ENCODE measurements around the gene RAD9A.

The RAD9A gene

GRCh38 chr11:67375320-67376055 lies 16.3 kb upstream of the RAD9A start:
- DNase-seq = no peak

GRCh38 chr11:67376063-67376820 lies 15.5 kb upstream of the RAD9A start:
- no peak for DNase-seq

GRCh38 chr11:67376873-67377808 lies 14.6 kb upstream of the RAD9A start:
- no peak for DNase-seq

DNA sequence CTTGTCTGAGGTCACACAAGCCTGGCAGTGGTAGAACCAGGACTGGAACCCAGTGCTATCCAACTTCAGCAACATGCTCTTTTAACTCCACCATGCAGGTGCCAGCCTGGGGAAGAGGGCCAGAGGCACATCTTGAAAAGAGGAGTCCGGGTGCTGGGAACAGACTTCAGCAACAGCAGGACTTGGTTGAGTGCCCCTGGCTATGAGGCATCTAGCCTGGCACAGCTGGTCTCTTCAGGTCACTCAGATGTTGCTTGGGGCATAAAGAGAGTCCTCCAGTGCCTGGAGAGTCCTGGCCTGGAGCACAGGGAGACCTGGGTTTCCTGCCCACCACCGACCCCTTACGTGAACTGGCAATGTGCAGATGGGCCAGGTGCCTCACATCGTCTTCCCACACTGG lies 13.2 kb upstream of the RAD9A start:
- DNase-seq = no peak

DNA sequence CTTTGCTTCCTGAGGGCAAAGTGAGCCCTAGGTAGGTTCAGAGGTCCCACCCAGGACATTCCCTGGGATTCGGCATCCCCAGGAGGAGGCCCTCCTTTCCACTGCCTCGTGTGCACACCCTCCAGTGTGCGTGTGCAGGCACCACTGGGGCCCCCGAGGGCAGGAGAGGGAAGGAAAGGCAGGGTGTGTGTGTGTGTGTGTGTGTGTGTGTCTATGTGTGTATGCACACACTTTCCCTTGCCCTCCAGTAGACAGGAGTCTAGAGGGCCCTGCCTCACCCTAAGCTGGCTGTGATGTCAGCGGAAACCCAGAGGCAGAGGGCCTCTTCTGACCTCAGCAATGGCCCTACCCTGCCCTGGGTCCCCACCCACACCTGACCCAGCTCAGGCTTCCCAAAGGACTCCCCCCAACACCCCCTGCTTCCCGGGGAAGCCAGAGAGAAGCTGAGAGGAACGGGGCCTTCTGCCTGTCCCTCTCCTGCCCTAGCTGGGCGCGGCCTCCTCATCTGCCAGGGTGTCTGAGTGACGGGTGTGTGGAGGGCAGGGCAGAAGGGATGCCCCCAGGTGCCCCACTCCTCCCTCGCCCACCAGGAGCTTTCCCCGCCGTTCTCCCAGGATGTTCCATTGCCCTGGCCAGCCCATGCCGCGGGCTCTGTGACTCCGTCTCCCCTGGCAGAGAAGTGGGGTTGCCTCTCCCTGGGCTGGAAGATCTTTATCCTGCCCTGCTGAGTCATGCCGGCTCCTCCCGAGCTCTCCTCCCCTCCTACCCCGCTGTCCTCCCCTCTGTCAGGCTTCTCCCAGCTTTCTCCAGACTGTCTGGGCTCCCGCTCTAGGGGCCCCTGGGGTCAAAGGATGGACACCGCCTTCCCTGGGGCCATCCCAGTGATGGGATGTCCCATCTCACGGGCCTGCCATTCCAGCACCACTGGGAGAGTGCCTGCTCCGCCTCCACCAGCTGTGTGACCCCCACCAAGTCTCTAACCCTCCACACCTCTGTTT lies 12.4 kb upstream of the RAD9A start:
- no peak for DNase-seq

DNA sequence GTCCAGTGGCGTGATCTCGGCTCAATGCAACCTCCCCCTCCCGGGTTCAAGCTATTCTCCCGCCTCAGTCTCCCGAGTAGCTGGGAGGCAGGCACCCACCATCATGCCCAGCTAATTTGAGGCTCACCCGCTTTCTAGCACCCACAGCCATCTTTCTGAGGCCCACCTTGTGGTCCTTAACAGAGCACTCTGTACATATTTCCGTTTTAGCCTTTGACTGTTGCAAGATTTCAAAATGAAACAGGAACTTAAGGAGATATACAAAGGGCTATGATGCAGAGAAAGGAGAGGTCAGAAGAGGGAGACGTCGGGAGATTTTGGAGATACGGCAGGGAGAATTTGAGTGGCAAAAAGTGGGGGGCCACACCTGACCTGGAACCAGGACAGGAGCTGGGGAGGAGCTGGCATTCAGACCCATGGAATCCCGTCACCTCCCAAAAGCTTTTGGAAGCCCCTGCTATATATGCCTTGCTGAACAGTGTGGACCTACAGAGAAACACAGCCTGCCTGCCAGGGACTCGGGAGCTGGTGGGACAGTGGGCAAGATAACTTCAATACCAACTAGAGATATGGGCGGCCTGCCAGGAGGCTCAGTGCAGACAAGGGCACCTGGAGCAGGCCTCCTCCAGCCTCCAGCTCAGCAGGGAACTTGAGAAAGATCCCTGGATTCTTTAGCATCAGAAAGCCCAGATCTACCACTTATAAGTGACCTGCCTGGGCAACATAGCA lies 10.4 kb upstream of the RAD9A start:
- DNase-seq = no peak

- peak; percentile 77 for DNase-seq
Measured at GRCh38 chr11:67382276-67383136, 9.3 kb upstream of the RAD9A start.

GRCh38 chr11:67384851-67385366 lies 6.9 kb upstream of the RAD9A start:
- no peak for DNase-seq

DNA sequence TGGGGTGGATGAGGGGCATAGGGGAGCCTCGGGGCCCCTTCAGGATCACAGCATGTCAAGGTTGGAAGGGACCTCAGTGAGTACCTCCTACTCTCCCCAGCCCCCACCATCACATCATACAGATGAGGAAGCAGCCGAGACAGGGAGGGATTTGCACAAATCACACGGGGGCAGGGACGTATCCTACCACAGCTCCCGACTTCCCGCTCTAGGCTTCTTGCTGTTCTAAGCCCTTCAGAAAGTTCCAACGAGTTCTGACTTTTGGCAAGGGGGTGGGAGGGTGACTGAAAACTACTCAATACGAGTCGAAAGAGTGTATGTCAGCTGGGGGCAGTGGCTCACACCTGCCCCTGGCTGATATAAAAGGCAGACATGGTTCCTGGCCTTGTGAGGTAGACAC lies 4.7 kb upstream of the RAD9A start:
- no peak for DNase-seq

GRCh38 chr11:67387518-67387917 lies 4.3 kb upstream of the RAD9A start:
- DNase-seq = no peak

DNA sequence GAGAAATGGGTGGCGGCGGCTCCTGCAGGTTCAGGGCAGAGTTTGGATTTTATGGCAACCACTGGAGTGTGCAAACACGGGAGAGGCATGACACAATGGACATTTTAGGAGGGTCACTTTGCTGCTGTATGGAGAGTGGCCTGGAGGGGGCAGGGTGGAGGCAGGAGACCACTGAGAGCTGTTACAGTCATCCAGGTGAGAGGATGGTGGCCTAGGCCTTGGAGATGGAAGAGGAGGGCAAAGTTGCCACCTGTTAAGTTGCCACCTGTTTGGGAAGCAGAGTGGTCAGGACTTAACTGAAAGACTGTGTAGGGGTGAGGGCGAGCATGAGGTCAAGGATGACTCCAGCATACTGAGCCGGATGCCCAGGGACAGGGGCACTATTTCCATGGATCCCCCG lies 2.3 kb upstream of the RAD9A start:
- DNase-seq = peak; percentile 46 to 51

DNA sequence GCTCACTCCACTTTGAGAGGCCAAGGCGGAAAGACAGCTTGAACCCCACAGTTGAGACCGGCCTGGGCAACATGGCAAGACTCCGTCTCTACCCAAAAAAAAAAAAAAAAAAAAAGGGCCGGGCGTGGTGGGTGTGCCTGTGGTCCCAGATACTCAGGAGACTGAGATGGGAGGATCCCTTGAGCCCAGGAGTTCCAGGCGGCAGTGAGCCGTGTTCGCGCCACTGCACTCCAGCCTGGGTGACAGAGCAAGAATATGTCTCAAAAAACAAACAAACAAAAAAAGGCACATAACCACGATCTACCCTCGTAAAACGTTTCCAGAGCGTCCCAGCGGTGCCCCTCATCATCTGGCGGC lies 861 bp upstream of the RAD9A start:
- no peak for DNase-seq

- no peak for DNase-seq
Measured at GRCh38 chr11:67392183-67392715, 463 bp downstream of the RAD9A start.

DNA sequence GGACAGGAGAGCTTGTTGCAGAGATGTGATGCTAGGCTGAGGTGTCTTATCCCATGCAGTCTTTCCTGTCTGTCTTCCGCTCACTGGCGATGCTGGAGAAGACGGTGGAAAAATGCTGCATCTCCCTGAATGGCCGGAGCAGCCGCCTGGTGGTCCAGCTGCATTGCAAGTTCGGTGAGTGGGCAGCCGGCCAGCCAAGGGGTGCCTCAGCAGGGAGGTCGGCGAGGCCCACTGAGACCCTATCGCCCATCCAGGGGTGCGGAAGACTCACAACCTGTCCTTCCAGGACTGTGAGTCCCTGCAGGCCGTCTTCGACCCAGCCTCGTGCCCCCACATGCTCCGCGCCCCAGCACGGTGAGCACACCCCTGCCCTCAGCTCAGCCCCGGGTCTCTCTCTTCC lies 1.7 kb downstream of the RAD9A start:
- no peak for DNase-seq

- no peak for DNase-seq
Measured at GRCh38 chr11:67393990-67394389, 2.2 kb downstream of the RAD9A start.

- no peak for DNase-seq
Measured at GRCh38 chr11:67395555-67396258, 3.9 kb downstream of the RAD9A start.

GRCh38 chr11:67396259-67396581 lies 4.4 kb downstream of the RAD9A start:
- DNase-seq = no peak

- DNase-seq = no peak
Measured at GRCh38 chr11:67396587-67397389, 5.0 kb downstream of the RAD9A start.

- no peak for DNase-seq
Measured at GRCh38 chr11:67397536-67397935, 5.8 kb downstream of the RAD9A start.
